CD4-positive, alpha-beta T cell treated with Interleukin-1 beta for 1 hour (primary cell): ENCODE results near the gene ATG4B.
A peak's percentile ranks its signal among the peaks of the same experiment; 100 is the strongest.

Source experiments
- DNase-seq, 2 donors: peaks; one replicate each; pipeline ENCODE4 v3.0.0-alpha.2; 2020 to 2022

Gene ATG4B

DNA sequence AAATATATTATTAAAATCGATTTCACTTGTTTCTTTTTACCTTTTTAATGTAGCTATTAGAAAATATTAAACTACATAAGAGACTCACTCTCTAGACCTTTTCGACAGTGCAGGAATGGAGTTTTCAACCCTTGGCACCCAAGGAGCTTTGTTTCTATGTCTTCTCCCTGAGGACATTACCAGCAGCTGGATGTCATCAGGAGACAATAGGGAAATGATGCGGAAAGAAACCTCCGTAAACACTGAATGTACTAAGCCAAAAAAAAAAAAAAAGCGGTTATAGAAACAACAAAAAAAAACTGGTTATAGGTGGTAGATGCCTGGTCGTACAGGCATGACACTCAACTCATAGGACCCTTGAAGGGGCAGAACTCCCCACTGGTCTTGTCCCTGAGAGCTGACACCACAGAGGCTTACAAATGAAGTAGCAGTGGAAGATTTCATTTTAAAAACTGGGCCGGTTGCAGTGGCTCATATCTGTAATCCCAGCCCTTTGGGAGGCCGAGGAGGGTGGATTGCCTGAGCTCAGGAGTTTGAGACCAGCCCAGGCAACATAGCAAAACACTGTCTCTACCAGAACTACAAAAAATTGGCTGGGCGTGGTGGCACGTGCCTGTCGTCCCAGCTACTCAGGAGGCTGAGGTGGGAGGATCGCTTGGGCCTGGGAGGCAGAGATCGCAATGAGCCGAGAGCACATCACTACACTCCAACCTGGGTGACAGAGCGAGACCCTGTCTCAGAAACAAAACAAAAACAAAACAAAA lies 24.3 kb upstream of the ATG4B start:
- DNase-seq: no peak

DNA sequence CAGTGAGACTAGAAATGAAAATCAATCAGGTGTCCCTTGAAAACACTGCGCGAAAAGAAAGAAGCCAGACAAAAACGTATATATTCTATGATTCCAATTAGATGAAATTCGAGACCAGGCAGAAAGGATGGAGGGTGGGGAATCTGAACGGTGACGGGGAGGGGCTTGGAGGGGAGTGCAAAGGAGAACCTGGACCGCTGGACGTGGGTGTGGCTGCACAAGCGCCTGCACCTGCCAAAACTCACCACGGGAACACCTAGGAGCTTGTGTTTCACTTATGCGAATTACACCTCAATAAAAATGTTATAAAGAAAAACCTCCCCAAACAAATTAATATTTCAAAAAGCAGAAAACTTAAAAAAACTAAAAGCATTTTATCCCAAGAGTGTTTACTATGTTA lies 22.5 kb upstream of the ATG4B start:
- no peak for DNase-seq

DNA sequence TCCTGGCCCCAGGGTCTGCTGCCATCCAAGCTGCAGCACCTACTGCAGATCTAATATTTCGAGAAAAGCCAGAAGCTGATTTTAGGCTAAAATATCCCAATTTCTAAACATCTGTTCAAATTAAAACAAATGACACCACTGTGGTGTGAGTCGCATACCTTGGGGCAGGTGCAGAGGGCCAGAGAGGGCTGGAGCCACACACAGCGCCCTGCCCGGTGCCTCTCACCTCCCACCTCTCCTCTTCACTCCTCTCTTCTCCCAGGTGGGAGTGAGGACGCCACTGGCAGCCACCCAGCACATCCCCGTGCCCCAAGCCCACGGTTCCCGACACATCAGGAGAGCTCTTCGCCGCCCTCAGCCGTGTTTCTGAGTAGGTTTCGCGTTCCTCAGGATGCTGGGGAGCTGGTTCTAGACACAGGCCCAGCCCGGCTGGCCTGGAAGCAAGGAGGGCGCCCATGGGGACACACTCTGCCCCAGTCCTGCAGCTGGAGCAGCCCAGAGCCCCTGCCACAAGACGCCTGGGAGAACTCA lies 21.9 kb upstream of the ATG4B start:
- no peak for DNase-seq

GRCh38 chr2:241616168-241617125 lies 21.0 kb upstream of the ATG4B start:
- DNase-seq: no peak

- peak; percentile 13 to 65 for DNase-seq
These were observed 19.9 kb upstream of the ATG4B start for GRCh38 chr2:241617431-241618154.

- no peak for DNase-seq
These were observed 19.1 kb upstream of the ATG4B start for GRCh38 chr2:241618296-241618805.

GRCh38 chr2:241618829-241619228 lies 18.7 kb upstream of the ATG4B start:
- no peak for DNase-seq

DNA sequence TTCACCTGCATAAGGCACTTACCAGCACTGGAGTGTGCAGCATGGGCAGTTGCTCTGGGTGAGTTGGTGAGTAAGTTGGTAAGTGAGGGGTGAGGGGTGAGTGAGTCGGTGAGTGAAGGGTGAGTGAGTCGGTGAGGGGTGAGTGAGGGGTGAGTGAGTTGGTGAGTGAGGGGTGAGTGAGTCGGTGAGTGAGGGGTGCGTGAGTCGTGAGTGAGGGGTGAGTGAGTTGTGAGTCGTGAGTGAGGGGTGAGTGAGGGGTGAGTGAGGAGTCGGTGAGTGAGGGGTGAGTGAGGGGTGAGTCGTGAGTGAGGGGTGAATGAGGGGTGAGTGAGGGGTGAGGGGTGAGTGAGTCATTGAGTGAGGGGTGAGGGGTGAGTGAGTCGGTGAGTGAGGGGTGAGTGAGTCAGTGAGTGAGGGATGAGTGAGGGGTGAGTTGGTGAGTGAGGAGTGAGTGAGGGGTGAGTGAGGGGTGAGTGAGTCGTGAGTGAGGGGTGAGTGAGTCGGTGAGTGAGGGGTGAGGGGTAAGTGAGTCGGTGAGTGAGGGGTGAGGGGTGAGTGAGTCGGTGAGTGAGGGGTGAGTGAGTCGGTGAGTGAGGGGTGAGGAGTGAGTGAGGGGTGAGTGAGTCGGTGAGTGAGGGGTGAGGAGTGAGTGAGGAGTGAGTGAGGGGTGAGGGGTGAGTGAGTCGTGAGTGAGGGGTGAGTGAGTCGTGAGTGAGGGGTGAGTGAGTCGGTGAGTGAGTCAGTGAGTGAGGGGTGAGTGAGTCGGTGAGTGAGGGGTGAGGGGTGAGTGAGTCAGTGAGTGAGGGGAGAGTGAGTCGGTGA lies 17.7 kb upstream of the ATG4B start:
- DNase-seq: no peak

DNA sequence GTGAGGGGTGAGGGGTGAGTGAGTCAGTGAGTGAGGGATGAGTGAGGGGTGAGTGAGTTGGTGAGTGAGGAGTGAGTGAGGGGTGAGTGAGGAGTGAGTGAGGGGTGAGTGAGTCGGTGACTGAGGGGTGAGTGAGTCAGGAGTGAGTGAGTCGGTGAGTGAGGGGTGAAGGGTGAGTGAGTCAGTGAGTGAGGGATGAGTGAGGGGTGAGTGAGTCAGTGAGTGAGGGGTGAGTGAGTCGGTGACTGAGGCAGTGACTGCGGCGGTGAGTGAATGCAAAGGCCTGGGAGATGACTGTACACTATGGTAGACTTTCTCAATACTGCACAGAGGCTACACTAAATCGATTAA lies 17.1 kb upstream of the ATG4B start:
- peak in 1 of 2 donors; percentile 13 for DNase-seq

DNA sequence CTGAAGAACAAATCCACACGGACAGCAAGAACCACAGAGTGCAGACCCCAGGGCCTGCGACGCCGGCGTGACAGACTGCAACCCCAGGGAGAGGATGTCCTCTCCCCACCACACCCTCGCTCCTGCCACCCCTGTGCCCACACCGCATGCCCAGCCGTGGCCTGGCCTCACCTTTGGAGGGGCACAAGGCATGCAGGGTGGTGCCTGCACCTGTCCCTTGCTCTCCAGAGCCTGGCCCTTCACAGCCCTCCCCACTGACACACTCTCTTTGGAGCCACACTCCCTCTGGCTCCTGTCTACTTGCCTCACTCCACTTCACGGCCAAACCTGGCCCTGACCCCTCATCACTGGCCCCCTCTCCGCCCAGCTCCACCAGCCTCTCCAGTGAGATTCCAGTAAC lies 9.8 kb upstream of the ATG4B start:
- DNase-seq: no peak

DNA sequence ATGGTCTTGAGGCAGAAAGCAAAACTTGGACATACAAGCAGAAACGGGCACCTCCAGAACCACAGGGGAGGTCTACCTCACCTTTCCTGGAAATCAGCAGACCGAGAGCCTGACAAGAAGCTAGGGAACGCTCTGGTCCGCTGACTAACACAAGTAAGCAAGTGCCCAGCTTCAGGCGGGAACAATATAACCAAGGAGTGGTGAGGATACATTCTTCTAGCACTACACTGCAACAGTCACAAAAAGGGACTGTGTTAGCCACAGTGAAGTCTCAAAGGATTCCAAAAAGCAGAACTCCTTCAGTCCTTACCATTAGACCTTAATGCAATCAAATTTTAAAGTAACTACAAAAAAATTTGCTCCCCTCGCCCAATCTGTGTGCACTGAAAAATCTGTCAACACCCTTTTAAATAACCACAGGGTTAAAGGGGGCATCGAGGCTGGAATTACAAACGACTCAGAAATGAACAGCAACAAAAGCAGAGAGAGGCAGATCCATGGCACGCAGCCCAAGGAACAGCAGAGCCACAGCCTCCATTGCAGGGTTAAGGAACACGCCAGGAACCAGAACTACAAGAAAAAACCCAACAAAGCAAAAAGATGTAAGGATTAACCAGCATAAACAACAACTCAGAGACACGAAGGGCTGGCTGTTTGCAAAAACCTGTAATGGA lies 7.6 kb upstream of the ATG4B start:
- no peak for DNase-seq

DNA sequence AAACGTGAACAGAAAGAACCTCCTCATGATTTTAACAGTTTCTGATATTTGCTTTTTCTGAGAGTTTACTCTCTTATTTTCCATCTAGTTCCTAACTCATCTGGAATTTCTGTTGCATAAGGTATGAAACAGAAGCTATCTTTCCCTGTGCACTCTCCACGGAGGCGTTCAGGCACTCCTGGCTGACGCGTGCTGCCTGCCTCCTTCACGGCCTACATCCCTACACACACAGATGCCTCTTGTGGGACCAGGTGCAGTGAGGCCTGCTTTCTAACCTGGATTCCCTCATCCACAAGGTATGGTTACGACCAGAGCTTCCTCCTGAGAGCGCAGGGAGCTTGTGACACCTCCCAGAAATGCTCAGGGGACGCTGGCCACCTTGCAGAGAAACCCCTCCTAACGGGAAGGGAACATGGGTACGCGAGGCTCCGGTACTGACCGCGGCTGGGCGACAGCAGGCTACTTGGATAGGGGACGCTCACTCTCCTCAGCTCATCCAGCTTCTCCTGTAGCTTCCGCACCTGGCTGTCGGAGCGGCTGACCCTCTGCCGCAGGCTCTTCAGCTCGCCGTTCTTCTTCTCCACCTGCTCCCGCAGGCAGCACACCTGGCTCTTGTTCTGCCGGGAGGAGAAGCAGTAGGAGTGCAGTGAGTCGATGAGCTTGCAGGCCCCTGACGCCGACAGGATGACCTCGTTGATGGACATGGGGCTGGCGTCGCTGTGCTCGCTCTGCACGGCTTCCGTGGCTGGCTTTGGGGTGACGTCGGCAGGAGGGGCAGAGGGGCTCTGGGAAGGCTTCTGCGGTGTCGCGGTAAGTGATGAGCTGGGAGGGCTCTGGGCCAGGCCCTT lies 4.8 kb upstream of the ATG4B start:
- no peak for DNase-seq

DNA sequence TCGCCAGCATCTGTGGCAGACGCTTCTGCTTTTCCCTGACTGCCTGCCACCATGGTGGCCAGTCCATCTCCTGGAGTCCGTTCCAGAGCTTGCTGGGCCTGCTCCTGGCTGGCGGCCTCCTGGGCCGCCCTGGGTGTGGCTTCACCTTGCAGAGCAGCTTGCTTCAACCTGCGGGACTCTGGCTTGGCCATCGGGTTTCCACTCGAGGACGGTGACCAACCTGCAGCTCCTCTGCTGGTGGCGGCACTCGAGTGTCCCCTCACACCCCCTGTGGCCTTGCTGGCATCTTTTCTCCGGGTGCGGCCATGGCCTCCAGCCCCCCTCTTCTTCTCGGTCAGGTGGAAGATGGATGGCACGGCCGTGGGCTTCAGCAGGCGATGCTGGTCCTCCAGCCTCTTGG lies 3.9 kb upstream of the ATG4B start:
- DNase-seq: no peak

- DNase-seq: no peak
These were observed 1.7 kb upstream of the ATG4B start for GRCh38 chr2:241635756-241636155.

DNA sequence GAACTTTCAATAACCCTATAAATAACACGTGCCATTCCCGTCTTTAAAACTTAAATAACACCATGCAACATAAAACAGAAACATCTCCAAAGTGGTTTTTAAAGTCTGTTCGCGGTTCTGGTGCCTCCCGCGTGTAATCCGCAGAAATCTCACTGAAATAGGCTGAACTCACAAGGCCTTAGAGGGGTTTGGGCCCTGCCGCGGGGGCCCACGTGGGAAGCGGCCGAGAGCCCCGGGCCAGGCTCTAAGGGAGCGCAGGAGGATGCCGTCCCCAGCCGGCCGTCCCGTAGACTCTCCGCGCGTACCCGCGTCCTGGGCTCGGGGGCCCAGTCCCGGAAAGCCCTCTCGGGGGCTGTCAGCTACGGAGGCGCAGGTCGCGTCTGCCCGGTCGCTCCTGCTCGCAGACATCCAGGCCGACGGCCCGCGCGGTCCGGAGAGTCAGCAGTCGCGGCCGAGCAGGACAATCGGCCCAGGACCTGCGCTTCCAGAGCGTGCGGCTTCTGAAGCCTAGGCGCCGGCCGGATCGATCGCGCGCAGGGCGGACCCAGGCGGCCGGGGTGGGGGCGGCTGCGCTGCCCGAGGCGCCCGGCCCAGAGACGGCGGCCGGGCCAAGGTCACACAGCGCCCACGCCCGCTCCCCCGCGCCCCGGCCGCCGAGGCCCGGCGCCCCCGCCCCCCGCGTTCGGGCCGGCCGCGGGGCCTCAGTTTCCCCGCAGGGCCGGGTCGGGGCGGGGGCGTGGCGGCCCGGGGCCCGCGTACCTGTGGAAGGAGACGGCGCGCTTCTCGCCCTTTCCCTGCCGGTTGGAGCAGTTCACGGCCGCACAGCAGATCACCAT lies 1.1 kb upstream of the ATG4B start:
- peak in 1 of 2 donors; percentile 20 for DNase-seq

- peak in 1 of 2 donors; percentile 42 for DNase-seq
These were observed 535 bp downstream of the ATG4B start for GRCh38 chr2:241637795-241638660.

DNA sequence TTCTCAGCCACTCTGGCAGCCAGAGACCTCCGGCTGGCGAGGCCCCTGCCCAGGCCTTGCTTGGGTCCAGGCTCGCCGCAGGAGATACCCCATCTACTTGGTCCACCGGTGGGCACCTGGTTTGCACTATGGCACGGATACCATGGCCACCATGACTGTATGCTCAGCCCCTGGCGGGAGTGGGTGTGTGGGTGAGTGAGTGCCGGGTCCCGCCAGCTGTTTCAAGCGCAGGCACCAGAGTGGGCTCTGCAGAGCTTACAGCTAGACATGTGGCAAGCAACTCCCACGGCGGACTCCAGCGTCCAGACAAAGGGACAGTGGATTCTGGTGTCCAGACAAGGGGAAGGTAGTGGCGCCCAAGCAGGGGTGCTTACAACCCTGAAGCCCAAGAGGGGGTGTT lies 1.4 kb downstream of the ATG4B start:
- DNase-seq: no peak

DNA sequence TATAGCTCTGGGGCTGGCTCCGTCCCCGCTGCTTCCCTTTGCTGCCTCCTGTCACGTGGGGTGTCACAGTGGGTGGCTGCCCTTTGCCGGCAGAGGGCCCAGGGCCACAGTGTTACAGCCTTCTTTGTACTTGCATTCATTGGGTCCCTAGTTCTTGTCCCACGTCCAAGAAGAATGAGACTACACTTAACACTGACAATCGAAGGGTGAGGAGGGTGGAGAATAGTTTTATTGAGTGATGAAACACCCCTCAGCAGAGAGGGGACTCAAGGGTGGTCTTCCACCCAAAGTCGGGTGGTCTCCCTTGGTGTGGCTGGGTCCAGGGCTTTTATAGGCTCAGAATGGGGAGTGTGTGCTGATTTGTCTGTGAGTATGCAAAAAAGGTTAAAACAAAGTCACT lies 1.9 kb downstream of the ATG4B start:
- no peak for DNase-seq
